HG03097 (cell line): ENCODE results near the gene TMPRSS6.

Source experiments
- ATAC-seq: cut with Tn5 transposase; IDR thresholded peaks from one replicate; pipeline ENCODE4 v1.9.1; 2021; ENCODE audit not compliant: unreplicated experiment, low FRiP score

TMPRSS6 gene

DNA sequence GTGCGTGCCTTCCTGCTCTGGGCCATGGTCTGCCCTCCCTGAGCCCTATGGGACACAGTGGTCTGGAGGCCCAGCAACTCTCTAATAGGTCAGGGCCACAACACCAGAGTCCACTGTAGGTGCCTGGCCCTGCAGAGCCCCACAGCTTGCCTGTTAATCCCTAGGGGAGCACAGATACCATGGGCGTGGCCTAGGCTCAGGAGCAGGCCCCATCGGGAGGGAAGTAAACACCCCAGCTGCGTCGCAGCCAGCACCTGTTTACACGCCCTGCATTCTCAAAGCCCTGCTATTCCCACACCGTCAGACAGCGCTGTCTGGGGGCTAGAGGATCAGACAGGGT lies 55.5 kb downstream of the TMPRSS6 start:
- ATAC-seq: no peak

DNA sequence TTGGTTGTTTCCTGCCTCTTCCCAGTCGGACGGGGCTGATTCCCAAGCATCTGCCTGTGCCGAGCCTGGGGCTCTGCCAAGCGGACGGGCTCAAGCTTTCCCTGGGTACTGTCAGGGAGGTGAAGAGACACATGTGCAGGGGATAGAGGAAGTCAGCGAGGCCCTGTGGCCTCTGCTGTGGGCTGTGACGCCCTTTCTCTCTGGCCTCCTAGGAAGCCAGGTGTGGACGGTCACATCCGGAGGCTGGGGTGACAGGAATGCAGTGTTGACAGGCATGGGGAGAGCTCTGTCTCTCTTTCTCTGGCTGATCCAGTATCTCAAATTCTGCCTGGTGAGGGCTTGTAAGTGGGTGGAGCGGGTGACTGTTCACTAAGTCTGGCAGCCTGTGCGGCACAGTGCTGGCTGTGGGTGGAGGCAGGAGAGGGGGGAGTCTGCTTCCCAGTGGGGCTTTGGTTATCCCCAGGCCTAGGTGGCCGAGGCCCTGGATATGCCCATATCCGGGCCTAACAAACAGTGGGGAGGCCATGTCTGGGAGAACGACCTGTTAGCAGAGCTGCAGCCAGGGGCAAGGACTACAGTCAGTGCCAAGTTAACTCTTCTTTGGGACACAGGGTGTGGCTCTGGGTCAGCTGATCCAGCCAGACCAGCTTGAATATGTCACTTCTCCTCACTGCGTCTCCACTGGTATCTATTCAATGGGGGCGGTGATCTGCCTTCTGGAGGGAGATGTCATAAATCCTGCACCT lies 56.0 kb downstream of the TMPRSS6 start:
- no peak for ATAC-seq

DNA sequence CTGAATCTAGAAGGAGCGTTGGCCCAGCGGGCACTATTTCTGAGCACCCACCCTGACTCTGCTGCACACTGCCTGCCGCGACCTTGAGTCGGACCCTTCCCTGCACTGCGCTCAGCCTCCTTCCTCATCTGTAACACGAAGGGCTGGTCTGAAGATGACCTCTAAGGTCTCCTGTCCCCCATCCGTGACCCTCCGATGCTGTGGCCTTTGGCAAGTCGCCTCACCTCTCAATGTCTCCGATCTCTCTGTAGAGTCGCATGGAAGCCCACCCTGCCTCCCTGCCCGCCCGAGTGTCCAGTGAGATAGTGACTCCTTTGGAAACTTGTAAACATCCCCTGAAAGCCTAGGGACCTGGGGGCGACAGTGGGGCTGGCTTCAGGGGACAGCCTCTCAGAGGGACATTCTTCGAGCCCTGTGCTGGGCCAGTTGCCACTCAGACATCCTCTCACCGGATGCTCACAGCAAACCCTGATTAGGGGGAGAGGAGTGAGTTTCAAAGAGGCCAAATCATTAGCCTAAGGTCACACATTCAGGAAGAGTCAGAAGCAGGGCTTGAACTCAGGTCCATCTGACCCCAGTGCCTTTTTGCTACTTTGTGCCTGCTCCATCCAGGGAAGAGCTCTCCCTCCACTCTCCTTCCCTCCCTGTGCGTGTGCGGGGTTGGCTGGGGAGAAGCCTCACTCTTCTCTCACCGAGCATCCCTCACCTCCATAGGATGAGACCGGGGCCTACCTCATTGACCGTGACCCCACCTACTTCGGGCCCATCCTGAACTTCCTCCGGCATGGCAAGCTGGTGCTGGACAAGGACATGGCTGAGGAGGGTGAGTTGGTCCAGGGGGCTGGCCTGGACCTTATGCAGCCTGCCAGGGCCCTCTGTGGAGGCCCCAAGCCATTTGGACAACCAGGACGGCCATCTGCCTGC lies 56.9 kb downstream of the TMPRSS6 start:
- ATAC-seq: no peak

DNA sequence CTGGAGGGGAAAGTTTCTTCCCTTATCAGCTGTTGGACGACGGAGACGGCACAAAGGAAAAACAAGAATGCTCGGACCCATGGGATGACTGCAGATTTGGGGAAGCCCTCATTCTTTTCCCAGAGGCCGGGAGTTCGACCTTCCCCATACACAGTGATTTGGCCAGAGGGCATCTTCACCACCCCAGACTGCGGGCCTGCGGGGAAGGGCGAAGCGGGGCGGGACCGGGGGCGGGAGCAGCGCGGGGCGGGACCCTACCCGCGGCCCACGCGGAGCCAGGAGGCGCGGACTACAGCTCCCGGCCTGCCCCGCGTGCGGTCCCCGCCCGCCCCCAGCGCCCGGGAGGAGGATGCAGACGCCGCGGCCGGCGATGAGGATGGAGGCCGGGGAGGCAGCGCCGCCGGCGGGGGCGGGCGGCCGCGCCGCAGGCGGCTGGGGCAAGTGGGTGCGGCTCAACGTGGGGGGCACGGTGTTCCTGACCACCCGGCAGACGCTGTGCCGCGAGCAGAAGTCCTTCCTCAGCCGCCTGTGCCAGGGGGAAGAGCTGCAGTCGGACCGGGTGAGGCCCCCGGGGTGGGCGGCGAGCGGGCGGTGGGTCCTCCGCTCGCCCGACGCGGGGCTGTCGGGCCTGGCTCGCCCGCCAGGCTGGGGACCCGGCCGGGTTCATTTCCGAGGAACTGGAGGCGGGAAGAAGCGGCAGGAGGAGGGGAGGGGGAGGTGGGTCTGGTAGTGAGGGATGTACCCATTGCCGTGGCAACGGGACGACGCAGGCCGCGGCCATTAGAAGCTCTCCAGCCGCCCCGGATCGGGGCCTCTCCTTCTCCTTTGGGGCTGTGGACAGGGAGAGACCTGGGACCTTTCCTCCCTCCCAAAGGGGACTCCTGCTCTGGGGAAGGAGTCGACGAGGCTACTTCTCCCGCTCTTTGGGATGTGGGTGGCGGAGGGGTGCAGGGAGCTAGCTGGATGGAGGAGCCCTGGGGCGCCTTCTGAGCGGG lies 57.8 kb downstream of the TMPRSS6 start, which contains the start of gene KCTD17:
TSS of gene KCTD17 (plus strand) at position 352 of the 995 bp plus-strand sequence. CDS start at position 371, 19 bp downstream.
- no peak for ATAC-seq

DNA sequence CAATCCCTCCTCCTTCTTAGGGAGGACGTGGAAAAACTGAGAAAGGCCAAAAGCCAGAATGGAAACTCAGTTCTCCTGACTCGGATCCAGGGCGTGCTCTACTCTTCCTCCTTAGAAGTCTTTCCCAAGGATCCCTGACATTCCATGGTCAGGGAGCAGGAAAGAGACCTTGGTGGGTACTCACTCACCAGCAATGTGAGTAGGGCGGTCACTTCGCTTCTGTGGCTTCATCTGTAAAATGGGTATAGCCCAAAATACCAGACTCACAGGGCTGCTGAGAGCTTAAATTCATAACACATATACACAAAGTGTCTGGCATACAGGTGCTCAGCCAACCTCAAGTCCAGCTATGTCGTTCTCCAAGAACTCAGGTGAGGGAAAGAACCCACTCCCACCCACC lies 58.6 kb downstream of the TMPRSS6 start:
- ATAC-seq: no peak

DNA sequence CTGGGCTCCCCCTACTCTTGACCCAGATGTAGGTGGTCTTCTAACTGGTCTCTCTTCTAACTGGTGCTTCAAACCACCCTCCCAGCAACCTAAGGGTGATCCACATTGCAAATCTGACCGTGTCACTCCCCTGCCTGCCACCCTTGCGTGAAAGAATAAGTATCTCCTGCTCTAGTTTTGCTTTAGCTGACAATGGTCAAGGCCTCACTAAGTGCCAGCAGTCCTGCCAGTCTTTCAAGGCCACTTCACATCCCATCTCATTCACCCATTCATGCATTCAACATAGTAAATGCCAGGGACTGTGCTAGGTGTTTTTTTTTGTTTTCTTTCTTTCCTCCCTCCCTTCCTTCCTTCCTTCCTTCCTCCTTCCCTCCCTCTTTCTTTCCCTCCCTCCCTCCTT lies 60.3 kb downstream of the TMPRSS6 start:
- no peak for ATAC-seq

DNA sequence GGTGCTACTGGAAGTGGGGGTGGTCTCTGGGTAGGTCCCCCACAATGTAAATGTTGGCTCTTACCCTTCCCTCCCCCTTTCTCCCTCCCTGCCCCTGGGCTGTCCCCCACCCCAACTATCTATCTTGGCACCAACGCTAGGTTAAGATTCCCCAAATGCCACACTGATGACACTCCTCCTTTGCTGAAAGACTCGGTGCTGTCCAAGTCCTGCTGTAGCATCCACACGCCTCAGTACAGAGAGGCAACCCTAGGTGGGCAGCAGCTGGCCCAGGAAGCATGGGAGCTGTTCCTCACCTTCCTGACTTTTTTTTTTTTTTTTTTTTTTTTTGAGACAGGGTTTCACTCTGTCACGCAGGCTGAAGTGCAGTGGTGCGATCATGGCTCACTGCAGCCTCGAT lies 61.4 kb downstream of the TMPRSS6 start:
- no peak for ATAC-seq

DNA sequence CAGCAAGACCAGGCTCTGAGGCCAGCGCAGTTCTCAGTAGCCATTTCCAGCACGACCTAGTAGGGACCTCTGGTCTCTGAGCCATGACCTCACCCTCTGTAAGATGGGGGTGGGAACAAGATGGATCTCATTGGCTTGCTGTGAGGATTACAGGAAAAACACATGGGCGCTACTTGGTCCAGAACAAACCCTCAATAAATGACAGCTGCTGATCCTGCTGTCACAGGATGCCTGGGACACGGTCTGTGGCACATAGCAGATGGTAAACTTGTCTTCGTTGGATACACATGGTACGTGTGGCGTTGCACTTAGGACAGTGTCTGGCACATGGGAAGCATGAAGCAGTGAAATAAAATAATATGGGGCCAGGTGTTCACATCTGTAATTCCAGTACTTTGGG lies 62.5 kb downstream of the TMPRSS6 start:
- ATAC-seq: no peak

DNA sequence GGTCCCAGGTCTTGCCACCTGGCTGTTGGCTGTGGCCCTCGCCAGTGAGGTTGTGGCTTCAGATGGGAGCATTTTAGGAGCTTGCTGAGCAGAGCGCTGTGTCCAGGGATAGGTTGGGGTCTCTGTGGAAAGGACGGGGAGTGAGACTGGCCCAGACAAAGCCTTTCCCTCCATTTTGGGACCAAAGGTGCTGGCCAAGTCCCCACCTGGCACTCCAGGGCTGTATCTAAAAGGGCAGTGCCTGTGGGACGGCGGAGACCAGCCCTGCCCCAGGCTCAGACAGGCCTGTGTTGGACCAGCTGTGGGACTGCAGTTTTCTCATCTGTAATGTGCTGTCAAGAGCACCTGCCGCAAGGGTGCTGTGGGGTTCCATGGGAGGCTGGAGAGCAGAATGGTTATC lies 62.9 kb downstream of the TMPRSS6 start:
- no peak for ATAC-seq

DNA sequence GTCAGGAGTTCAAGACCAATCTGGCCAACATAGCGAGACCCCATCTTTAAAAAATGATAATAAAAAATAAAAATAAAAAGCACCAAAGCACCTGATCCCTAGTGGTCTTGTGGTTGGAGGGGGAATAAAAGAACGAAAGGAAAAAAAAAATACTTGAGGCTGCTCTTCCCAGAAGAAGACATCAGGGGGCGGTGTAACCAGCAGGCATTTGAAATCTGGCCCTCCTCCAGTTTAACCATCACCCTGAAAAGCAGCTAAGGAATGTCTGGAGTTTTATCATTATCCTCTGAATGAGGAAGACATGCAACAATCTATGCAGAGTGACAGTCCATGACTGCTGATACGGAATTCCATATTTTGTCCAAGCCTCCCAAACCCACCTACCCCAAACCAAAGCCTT lies 63.6 kb downstream of the TMPRSS6 start:
- ATAC-seq: no peak

DNA sequence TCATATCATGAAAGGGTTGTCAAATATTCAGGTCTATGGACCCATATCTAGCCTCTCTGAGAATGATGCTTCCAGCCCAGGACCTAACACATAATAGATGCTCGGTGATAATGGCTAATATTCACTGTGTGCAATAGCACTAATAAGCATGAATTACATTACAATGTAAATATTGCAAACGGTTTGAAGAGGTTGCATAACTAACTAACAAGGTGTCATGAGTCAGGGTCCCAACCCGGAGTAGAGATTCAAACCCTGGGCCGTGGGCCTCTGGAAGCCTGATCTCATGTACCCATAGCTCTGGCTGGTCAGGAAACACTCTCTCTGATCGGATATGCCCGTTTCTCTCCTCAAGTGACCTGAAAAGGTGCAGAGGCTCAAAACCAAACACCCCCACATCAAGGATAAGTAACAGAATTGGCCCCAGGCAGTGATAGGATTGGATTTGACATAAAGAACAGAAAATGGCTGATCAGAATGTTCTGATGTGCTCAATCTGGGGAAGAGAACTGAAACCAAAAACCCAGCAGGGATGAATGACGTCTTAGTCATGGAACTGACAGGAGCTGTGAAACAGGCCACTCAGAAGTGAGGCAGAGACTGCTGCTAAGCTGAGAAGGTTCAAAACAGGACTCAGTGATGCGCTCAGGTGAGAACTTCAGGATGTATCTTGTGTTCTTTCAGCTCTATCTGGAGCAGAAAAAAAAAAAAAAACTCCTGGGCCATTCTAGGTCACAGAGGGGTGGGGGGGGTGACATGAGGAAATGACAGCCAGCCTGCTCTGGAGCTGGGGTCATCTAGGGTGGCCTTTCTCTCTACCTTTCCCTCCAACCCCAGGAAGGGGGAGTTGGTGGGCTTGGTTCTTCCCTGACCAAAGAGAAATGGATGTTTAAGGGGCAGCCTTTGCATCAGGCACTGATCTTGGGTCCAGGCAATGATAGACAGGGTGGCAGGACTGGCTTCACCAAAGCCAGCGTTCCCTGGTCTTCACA lies 64.6 kb downstream of the TMPRSS6 start:
- ATAC-seq: no peak

DNA sequence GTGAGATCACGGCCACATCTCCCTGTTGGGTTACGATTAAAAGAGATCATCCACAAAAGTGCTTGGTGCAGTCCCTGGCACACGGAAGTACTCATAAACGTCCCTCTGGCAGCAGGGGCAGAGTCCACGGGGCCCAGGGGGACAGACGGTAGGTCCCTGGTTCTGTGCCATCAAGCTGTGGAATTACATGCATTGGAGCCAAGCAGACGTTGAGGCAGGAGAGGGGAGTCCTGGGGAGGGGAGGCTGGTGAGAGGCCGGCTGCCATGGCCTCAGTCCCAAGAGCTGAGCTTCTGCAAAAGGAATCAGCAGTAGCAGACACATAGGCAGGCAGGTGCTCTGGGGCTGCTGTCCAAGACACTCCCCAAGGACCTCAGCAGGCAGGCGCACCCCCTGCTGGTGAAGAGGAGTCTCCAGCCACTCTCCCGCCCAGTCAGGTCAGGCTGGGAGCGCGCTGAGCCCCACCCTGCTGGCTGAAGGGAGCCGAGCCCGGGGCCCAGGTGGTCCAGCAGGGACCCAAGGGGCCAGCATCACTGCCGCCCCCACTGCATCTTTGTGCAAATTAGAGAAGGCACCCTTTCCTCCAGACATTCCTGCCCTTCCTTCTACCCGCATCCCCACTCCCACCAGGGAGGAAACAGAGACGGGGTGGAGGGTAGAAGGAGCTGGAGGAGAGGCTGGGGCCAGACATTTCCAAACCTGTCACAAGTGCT lies 65.5 kb downstream of the TMPRSS6 start:
- ATAC-seq: no peak

DNA sequence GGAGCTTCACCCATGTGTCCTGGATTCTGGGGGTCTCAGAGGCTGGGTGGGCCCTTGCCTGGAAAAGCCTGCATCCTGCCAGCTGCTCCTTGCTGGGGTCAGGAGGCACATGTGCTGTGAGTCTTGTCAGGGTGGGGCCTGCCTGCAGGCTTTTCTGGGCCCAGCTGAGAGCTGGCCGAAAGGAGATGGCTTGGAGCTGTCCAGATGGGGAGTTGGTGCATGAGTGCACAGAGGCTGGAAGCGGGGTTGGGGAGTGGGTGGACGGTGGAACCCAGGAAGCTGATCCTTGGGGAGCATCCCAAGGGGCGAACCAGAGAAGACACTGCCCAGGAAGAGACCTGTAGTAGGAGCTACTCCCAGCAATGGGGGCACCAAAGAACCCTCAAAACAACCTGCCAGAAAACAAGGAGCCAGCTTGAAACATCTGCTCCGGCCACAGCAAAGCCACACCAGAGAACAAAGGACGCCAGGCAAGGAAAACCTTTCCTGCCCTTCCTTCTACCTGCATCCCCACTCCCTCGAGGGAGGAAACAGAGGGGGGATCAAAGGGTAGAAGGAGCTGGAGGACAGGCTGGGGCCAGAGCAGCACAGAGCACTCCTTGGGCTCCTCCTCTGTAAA lies 66.2 kb downstream of the TMPRSS6 start:
- no peak for ATAC-seq

DNA sequence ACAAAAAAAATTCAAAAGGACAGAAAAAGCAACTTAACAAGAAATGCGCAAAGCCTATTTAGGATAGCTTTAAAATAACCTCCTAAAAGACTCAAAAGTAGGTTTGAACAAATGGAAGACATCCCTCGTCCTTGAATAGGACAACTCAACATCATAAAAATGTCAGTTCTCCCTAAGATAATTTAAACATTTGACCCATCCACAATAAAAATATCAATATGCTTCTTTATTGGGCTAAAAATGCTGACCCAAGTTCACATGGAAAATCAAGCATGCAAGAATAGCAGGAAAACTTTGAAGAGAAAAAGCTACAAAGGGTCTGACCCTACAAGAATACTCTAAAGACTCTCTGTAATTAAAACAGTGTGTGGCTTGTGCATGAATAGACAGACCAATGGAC lies 70.0 kb downstream of the TMPRSS6 start:
- ATAC-seq: no peak

DNA sequence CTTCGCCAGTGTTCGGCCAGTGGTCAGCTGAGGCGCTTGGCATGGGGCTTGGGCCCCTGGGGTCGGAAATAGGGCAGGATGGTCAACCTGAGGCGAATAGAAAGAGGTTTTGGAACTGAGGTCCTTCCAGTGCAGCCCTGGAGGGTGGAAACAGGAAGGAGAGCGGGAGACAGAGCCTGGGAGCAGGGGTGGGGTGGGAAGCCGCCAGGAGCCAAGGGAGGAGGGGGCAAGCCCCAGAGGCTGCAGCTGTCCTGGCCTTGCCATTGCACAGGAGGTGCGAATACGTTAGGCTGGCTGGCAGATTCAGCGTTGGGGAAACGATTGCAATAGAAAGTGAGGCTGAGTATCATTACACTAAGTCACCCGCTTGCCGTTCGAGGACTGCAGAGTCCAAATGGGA lies 71.8 kb downstream of the TMPRSS6 start:
- ATAC-seq: no peak

DNA sequence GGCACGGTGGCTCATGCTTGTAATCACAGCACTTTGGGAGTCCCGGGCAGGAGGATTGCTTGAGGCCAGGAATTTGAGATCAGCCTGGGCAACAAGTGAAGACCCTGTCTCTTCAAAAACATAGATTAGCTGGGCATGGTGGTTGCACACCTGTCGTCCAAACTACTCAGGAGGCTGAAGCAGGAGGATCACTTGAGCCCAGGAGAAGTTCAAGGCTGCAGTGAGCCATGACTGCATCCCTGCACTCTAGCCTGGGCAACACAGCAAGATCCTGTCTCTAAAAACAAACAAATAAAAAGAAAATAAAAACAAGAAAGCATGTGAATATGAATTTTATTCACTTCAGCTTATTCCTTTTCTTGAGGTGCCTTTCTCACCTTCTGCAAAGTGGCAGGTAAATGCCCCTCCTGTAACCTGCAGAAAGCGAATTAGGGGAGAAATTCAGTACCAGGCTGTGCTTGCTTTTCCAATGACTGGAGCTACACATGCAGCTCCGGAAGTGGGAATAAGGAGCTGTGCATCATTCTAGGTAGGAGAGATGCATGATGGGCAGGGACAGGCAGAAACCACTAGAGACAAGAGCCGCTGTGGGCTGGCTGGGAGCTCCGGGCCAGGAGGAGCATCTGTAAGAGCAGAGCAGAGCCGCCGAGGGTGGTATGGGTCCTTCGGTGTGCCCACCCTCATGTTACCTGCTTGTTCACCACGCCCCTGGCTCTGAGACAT lies 72.7 kb downstream of the TMPRSS6 start:
- ATAC-seq: no peak

DNA sequence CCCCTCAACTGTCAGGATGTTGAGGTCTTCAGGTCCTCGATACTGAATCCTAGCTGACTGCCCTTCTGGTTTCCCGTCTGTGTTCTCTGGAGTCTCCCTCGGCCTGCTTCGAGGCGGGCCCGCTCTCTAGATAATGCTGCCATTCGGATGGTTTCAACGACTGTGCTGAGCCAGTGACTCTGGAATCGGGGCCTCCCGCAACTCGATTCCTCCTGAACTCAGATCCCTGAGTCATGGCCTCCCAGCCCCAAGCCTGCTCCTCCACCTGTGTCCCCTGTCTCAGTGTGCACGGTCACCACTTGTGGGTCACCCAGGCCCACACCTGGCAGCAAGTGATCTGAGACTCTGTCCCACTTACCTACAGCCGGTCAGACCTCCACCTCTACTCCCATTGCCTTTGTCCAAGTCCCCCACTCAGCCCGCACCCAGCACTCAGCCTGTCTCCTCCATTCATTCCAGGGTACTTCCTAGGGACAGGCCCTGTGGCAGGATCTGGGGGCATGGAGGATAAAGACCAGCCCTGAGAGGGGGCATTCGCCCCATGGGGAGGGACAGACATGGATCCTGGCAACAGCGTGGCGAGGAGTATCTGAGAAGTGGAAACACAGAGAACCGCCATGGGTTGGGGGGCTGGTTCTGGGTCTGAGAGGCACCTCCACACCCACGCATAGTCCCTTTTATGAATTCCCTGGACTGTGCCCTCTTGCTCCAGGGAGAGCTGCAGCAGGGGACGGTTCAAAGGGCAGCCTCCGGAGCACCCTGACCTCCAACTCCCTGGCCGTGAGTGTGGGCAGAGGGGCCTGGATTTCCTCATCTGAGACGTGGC lies 75.7 kb downstream of the TMPRSS6 start:
- no peak for ATAC-seq
